Tibial nerve (tissue), 4 donors: ENCODE measurements around the gene L3MBTL4.

Experiments used
- CTCF ChIP-seq, 5 experiments: fragments of 200-600 bp in 3 of 5; fragments of 450-650 bp in 2 of 5; sonication (generic) in 3 of 5; IDR thresholded peaks; one replicate each; pipeline ENCODE4 v1.5.1; 2016 to 2019; ENCODE audit warnings: antibody characterized with exemption in 5 of 5, mild to moderate bottlenecking in 3 of 5, moderate library complexity in 2 of 5
- EP300 ChIP-seq, 2 donors: sonication (generic); formaldehyde crosslinking; IDR thresholded peaks; one replicate each; pipeline ENCODE4 v1.6.1; 2017; ENCODE audit warnings: antibody characterized with exemption in 2 of 2, mild to moderate bottlenecking in 1 of 2
- POLR2A ChIP-seq, 2 donors: fragments of 450-650 bp; IDR thresholded peaks; one replicate each; pipeline ENCODE4 v1.6.1; 2017; ENCODE audit warnings: antibody characterized with exemption in 2 of 2, mild to moderate bottlenecking in 2 of 2, moderate library complexity in 2 of 2

- TF ChIP-seq CTCF (IDR thresholded peaks at IDR 0.05) (no peak), POLR2A (IDR thresholded peaks at IDR 0.05) (no peak), EP300 (IDR thresholded peaks at IDR 0.05) (no peak)
Observed at GRCh38 chr18:6327895-6328620, 86.7 kb downstream of the L3MBTL4 start.
